ENCODE data around the gene SIGLEC15.

The SIGLEC15 gene

GRCh38 chr18:45879681-45880655 lies 54.5 kb downstream of the SIGLEC15 start:
- DNase-seq, result peak in 47 of 51 donors; percentile 1 to 72 (median 27)

GRCh38 chr18:45880876-45881558 lies 55.5 kb downstream of the SIGLEC15 start:
- DNase-seq, result no peak

- DNase-seq, result no peak
Observed at GRCh38 chr18:45887585-45887984, 62.1 kb downstream of the SIGLEC15 start.

GRCh38 chr18:45889419-45890064 lies 64.1 kb downstream of the SIGLEC15 start:
- DNase-seq, result no peak

- no peak for DNase-seq
Observed at GRCh38 chr18:45890606-45891005, 65.1 kb downstream of the SIGLEC15 start.

GRCh38 chr18:45891806-45892205 lies 66.3 kb downstream of the SIGLEC15 start:
- DNase-seq, result no peak
